Lower leg skin (tissue), 4 donors: ENCODE data around the gene RRAGD. TPM values are rescaled to one million over a fixed set of nuclear protein-coding genes. Genes with fewer than 3 reads are reported as not detected.

Experiments used
- DNase-seq, 2 donors: peaks; one replicate each; pipeline ENCODE4 v3.0.0-alpha.2; 2019; ENCODE audit warnings: low spot score in 2 of 2
- H3K4me3 ChIP-seq: fragments of 200-600 bp; sonication (generic); 2 replicates; pipeline ENCODE4 v1.5.1; 2017; ENCODE audit warnings: mild to moderate bottlenecking, low read depth; ENCODE audit not compliant: poor library complexity, severe bottlenecking
- CTCF ChIP-seq, 3 donors: fragments of 450-650 bp; IDR thresholded peaks; one replicate each; pipeline ENCODE4 v1.5.1; 2016; ENCODE audit warnings: antibody characterized with exemption in 3 of 3, mild to moderate bottlenecking in 3 of 3, moderate library complexity in 2 of 3
- POLR2A ChIP-seq, 2 donors: fragments of 450-650 bp; IDR thresholded peaks; one replicate each; pipeline ENCODE4 v1.6.1; 2016 to 2017; ENCODE audit warnings: antibody characterized with exemption in 2 of 2, mild to moderate bottlenecking in 1 of 2, moderate library complexity in 1 of 2
- WGBS, 2 donors: methylation state at CpG; one replicate each; pipeline ENCODE4 v1.1.5; 2018; 5-methylcytosine and 5-hydroxymethylcytosine counted together
- intact Hi-C: fragments of 100-400 bp; cut with DNase I; formaldehyde crosslinking; loops from one replicate; pipeline ENCODE4 v1.15.0; 2023; ENCODE audit warnings: low total_unique reads
- total RNA-seq, 4 donors: library from RNA; depleted of rRNA; stranded (reverse); fragments of >200 nt; gene quantifications; one replicate each; pipeline ENCODE4 v1.1.0, GENCODE V29; 2016

Gene RRAGD
- total RNA-seq, 4 donors from 2014 or later: 13.3 to 22.3 (median 20.1) TPM

- no peak for DNase-seq
- intact Hi-C loops: no loop called here
- TF ChIP-seq CTCF (IDR thresholded peaks at IDR 0.05) (no peak), POLR2A (IDR thresholded peaks at IDR 0.05) (no peak)
- 98% methylated on average over 2 of the region's 2 CpGs for WGBS, 2 donors
- no peak overlapping the region for H3K4me3 ChIP-seq
These were observed 51.6 kb downstream of the RRAGD start for GRCh38 chr6:89360415-89360999.

- TF ChIP-seq CTCF (IDR thresholded peaks at IDR 0.05) (no peak), POLR2A (IDR thresholded peaks at IDR 0.05) (no peak)
- WGBS, 2 donors: 16 to 25% methylated on average over 1 of the region's 1 CpG
- H3K4me3 ChIP-seq: no peak overlapping the region
- DNase-seq: no peak
- intact Hi-C loops: no loop called here
These were observed 52.5 kb downstream of the RRAGD start for GRCh38 chr6:89359561-89359960.

- 32 to 35% methylated on average over 3 of the region's 3 CpGs for WGBS, 2 donors
- no peak for TF ChIP-seq CTCF (IDR thresholded peaks at IDR 0.05)
- no peak for TF ChIP-seq POLR2A (IDR thresholded peaks at IDR 0.05)
- DNase-seq: no peak
- intact Hi-C loops: no loop called here
- H3K4me3 ChIP-seq: no peak overlapping the region
These were observed 54.7 kb downstream of the RRAGD start for GRCh38 chr6:89357390-89357789.

GRCh38 chr6:89356642-89357170, 55.4 kb downstream of the RRAGD start:
- DNase-seq: no peak
- H3K4me3 ChIP-seq: no peak overlapping the region
- WGBS, 2 donors: 56% methylated on average over 1 of the region's 1 CpG
- intact Hi-C loops: no loop called here
- TF ChIP-seq POLR2A (IDR thresholded peaks at IDR 0.05) (no peak), CTCF (IDR thresholded peaks at IDR 0.05) (no peak)

- DNase-seq: no peak
- TF ChIP-seq POLR2A (IDR thresholded peaks at IDR 0.05) (no peak), CTCF (IDR thresholded peaks at IDR 0.05) (no peak)
- intact Hi-C loops: no loop called here
- 78 to 90% methylated on average over 2 of the region's 2 CpGs for WGBS, 2 donors
- no peak overlapping the region for H3K4me3 ChIP-seq
These were observed 56.4 kb downstream of the RRAGD start for GRCh38 chr6:89355511-89356194.
